GM19467 (cell line): ENCODE results near the gene SOST.
"Not testable (repeated sequence)": the region's sequence is repeated elsewhere in the genome, so short reads cannot be mapped to it uniquely, and the experiment has no call there.

Experiments used
- ATAC-seq: cut with Tn5 transposase; IDR thresholded peaks from one replicate; pipeline ENCODE4 v1.9.1; 2021; ENCODE audit warnings: mild to moderate bottlenecking, moderate library complexity; ENCODE audit not compliant: unreplicated experiment

Gene SOST

DNA sequence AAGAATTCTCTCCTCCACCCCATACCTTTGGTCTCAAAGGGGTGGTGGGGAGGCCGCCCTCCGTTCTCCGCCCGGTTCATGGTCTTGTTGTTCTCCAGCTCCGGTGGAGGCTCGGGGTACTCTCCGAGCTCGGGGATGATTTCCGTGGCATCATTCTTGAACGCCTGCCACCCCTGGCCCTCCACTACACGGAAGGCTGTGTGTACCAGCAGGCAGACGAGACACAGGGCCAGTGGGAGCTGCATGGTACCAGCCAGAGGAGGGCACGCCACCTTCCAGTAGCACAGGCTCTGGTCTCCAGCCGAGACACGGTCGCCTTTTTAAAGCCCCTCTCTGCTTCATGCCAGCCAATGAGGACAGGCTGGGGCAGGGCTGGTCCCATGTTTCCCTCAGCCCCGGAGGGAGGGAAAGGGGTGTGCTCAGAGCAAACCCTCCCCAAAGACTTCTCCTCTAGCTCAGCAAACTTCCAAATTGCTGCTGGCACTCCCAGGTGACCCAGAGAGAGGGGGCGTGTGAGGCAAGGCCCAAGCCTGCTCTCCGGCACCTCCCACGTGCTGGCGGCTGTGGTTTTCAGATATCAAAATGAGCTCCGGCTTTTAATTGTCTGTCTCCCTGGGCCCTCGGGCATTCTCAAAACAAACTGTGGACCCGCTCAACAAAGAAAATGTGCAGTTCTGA is at the start of gene SOST:
TSS of gene SOST (minus strand) at position 295 of the 678 bp plus-strand sequence. CDS start at position 245, 50 bp downstream.
- ATAC-seq, result no peak

DNA sequence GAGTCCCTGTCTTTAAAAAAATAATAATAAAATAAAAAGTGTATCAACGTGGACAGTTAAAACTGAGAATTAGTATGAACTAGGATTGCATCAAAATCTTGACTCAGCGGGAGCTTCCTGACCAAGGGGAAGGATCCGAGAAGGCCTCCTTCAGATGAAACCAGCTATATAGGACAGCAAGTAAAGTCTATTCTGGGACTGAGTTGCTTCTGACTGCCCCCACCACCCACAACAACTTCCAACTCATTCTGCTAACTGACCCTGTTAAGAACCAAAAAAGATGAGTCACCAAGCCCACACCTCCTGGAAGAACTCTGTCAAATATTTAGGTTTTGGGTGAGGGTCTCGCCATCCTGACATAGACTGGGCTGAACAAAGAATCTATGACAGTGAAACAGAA is 49.5 kb upstream of the SOST start:
- no peak for ATAC-seq

DNA sequence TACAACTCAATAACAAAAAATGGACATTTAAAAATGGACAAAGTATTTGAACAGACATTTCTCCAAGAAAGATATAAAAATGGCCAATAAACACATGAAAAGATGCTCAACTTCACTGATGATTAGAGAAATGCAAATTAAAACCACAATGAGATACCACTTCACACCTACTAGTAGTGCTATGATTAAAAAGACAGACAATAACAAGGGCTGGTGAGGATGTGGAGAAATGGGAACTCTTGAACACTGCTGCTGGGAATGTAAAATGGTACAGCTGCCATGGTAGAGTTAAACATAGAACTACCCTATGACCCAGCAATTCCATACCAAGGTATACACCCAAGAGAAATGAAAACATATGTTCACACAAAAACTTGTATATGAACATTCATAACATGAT is 46.5 kb upstream of the SOST start:
- no peak for ATAC-seq

DNA sequence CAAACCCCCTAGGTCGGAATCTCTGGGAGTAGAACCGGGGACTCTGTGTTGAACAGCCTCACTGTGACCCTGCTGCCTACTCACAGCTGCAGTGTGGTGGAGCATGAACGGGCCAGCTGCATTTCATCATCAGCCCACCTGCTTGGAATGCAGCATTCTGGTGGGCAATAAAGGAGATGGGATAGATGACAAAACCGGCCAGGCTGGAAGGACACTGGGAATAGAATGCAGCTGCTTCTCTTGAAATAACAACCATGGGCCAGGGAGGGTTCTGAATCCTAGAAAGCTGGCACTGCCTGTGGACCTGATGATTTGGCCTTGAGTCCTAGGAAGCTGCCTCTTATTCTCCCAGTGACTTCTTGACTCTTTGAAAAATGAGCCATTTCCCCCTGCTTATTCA is 45.2 kb upstream of the SOST start:
- ATAC-seq, result no peak

DNA sequence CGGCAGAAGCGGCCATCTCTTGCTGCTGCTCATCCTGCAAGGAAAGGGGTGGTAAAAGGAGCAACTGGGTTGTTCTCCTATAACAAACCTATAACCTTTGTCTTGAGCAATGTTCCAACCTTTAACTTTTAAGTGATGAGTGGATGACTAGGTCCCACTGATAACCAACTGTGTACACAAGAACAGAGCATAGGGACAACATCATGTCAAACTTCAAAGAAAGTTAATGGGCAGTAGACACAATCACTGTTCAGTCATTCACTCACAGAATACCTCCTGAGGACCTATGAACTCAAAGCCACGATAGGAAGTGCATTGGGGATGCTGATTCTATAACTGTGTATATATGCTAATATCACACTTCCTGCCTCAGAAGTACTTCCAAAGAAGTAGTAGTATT is 43.3 kb upstream of the SOST start:
- ATAC-seq, result no peak

DNA sequence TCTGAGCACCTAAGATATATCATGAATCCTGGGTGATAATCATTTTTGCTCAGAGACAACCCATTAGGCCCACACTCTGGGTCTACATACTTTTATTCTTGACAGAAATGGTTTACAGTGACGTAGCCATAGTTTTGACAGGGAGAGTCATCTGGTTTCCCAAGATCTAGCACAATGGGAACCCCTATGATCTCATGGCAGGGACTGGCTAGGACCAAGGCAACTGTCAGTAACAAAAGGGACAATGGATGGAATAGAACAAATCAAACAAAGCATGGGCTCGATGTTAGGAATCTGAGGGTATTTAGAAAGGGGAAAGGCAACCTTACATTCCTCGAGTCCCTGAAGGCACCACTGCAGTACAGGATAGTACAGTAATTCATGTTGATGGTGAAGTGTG is 42.1 kb upstream of the SOST start:
- ATAC-seq, result no peak

DNA sequence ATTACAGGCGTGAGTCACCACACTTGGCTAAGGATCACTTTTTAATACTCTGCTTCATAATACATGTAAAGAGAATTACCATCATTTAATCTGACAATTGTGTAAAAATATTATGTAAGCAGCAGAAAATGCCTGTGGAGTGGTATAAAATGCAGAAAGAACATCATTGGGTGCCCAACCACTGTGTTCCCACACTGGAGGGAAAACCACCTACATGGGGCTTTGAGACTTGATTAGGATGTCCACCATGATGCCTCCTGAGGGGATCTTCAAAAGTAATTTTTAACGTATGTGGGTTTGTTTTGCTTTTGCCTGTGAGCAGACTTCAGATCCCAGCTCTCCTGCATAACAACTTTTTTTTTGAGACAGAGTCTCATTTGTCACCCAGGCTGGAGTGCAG is 40.5 kb upstream of the SOST start:
- no peak for ATAC-seq

DNA sequence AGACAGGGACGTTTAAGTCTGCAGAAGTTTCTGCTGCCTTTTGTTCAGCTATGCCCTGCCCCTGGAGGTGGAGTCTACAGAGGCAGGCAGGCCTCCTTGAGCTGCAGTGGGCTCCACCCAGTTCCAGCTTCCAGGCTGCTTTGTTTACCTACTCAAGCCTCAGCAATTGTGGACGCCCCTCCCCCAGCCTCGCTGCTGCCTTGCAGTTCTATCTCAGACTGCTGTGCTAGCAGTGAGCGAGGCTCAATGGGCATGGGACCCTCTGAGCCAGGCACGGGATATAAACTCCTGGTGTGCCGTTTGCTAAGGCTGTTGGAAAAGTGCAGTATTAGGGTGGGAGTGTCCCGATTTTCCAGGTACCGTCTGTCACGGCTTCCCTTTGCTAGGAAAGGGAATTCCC is 39.4 kb upstream of the SOST start:
- ATAC-seq, result not testable (repeated sequence)

DNA sequence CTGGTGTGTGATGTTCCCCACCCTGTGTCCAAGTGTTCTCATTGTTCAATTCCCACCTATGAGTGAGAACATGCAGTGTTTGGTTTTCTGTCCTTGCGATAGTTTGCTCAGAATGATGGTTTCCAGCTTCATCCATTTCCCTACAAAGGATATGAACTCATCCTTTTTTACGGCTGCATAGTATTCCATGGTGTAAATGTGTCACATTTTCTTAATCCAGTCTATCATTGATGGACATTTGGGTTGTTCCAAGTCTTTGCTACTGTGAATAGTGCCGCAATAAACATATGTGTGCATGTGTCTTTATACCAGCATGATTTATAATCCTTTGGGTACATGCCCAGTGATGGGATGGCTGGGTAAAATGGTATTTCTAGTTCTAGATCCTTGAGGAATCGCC is 34.1 kb upstream of the SOST start:
- not testable (repeated sequence) for ATAC-seq

DNA sequence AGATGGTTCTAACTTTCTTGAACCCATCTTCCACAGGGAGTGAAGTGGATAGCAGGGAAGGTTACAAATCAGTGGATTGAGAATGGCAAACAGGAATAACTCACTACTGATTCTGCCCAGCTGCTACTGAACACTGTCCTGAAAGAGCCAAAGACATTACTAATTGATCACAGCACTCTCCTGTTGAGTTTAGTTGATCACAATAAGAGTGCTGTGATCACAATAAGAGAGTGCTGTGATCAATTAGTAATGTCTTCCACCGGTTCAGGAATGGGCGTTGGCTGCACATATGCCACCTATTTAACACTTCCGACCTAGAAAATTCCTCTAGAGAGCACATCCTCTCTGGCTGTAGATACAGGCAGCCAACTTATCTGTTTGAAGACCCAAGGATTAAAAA is 33.0 kb upstream of the SOST start:
- ATAC-seq, result no peak

DNA sequence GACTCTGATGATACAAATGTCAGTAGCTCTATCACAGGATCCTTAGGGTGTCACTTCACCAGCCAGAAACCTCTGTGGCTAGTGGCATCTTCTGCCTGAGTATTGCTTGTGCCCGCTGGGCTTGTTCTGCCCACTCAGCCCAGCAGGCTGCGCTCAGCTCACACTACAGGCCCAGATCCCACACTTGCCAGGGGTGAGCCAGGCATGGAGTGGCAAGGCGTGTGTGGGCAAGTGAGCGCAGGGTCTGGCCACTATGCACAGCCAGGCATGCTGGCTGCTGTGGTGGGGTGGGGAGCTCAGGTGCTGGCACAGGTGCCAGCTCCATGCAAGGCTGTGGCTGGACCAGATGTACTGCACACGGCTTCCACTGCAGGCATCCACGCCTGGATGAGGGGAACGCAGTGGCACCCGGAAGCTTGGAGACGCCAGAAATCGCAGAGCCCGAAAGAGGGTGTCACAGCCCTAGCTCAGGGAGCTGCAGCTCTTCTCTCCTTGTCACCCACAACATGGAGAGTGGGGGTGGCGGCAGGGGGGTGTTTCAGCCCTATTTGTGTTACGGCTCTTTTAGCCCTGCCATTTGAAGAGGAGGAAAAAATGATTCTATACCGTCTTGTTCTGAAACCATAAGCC is 31.8 kb upstream of the SOST start:
- ATAC-seq, result no peak

DNA sequence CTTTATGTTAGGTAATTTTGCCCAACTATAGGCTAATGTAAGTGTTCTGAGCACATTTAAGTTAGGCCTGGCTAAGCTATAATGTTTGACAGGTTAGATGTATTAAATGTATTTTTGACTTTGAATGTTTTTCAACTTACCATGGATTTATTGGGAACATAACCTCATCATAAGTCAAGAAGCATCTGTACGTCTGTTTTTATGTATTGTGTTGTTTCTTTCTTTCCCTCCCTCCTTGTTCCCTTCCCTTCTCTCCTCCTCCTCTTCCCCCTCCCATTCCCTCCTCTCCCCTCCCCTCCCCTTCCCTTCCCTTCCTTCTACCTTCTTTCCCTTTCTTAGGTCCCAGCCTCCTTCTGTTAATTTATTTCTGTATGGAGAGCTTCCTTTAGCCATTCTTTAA is 30.9 kb upstream of the SOST start:
- no peak for ATAC-seq

DNA sequence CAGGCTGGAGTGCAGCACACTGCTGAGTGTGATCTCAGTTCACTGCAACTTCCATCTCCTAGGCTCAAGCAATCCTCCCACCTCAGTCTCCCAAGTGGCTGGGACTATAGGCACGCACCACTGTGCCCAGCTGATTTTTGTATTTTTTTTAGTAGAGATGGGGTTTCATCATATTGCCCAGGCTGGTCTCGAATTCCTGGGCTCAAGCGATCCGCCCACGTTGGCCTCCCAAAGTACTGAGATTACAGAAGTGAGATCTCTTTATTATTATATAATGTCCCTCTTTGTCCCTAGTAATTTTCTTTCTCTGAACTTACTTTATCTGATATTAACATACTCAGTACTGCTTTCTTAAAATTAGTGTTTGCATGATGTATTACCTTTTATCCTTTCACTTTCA is 29.9 kb upstream of the SOST start:
- no peak for ATAC-seq

DNA sequence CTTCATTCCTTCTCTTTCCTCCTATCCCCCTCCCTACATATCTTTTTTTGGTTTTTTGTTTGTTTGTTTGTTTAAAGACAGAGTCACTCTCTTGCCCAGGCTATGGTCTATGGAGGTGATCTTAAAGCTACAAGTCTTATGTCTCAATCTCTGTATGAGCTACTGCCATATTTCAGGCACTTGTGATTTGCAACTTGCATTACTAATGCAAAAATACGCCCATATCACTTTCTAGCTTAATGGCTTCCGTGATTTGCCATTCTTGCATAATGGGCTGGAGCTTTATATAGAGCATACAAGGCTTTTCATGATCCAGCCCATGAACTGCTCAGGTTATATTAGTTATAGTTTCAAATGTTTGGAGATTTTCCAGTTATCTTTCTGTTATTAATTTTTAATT is 29.1 kb upstream of the SOST start:
- ATAC-seq, result no peak

DNA sequence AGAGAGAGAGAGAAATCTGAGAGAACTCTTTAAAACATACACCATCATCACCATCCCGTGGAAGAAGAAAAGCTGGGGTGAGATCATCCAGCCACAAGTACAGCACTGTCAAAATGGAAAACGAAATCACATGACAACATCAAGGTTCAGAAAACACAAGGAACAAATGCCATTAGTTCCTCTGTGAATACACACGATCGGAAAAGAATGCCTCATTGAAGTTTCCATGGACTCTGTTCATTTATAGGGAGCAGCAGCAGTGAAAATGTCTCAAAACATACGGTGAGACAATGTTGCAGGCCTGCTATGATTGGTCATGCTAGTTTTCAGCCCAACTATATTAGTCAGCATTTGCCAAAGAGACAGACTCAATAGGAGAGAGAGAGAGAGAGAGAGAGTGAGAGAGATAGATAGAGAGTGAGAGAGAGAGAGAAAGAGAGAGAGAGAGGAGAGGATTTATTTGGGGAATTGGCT is 26.1 kb upstream of the SOST start:
- ATAC-seq, result no peak

DNA sequence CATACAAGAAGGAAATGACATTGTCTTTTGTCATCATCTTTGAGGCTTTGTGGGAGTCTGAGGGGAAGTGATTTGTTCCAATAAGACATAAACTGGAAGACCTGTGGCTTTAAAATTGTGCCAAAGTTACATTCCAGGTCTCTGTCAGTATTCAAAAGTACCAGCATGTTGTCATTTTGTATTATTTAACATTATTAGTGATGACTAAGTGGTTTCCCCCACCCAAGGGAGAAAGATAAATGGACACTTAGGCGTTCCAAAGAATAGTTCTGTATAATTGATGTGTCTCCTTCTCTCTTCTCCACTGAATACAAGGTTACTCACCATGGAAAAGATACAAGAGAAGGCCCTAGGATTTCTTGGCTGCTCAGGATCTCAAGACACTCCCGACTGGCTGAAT is 25.5 kb upstream of the SOST start:
- no peak for ATAC-seq

DNA sequence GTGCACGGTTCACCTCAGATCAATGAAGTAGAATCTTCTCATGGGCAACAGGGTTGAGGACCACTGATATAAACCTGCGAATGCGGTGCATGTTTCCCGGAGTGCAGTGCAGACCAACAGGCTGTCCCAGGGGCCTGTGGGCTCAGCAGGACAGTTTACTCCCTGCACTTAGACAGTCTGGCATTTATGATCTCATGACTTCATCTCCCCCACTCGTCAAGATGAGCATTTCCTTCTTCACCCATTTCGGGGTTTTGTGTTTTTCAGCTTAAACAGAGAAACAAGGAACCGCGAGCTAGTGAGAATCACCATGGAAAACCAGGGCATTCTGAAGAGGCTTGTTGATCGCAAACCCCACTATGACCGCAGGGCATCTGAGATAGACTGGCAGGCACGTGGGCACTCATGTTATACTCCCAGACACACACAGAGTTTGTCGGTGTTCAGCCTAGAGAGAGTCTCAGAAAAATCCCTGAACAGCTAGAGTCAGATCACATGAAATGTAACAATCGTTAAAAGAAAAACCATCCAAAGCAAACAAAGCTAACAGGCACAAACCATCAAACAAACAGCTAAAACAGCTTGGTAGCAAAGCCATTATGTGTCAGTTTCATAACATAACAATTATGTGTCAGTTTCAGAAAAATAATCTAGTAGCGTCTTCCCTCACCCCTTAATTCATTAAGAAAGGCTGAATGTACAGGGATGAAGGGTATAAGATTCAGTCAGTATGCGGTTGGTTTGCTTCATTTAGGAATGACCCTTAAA is 24.5 kb upstream of the SOST start:
- no peak for ATAC-seq

DNA sequence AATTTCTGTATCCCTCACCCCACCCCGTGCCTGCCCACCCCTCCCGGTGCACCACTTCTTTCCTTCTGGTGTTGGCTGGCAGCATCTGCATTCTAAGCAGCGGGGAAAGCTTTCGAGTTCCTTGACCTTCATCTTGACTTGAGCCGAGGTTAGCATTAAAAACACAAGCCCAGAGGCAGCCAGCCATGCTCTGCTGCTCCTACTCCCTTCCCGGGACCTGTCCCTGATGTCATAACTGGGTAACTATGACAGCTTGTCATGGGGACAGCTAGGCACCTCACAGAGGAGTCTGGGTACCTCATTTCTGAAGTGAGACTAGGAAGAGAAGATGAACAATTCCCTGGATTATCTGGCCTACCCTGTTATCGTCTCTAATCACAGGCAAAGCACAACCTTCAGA is 21.5 kb upstream of the SOST start, which contains the start of gene CFAP97D1:
TSS of gene CFAP97D1 (plus strand) at position 301 of the 400 bp plus-strand sequence. CDS start at position 329, 28 bp downstream.
- ATAC-seq, result no peak

DNA sequence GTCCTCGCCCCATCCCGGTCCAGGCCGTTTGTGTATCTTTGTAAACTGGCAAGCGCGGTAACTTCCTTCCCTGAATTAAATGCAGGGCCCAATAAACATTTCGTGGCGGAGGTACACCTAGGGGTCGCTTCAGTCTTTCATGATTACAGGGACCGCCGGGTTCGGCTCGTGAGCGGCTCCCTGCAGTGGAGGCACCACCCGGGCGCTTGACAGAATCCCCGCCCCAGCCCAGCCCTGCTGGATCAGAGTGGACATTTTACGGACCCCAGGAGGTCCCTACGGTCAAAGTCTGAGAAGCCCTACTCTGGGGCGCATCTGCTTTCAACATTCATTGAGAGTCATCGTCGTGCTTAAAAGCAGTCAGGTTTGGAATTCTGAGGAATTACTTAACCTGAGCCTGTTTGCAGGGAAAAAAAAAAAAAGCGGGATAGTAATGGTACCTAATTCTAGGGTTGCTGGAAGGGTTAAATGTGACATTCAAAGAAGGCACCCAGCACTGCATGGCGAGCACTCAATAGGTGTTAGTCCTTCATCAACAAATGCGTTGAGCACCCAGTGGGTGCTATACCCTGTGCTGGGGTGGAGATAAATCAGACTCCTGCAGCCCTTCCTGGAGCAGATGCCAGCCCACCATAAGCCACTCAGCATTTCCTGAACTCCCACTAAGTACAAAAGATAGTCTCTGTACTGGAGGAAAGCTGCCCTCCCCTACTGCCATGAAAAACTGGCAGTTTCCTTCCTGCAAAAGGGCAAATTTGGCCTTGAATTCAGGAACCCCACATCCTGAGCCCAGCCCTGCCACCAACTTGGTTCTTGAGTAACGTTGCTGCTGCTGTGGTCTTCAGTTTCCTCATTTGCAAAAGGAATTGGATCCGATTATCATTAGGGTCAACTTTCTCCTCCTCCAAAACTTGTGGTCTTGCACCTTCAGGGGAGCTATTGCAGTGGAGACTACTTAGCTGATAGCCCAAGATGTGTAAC is 20.8 kb upstream of the SOST start:
- ATAC-seq, result no peak

DNA sequence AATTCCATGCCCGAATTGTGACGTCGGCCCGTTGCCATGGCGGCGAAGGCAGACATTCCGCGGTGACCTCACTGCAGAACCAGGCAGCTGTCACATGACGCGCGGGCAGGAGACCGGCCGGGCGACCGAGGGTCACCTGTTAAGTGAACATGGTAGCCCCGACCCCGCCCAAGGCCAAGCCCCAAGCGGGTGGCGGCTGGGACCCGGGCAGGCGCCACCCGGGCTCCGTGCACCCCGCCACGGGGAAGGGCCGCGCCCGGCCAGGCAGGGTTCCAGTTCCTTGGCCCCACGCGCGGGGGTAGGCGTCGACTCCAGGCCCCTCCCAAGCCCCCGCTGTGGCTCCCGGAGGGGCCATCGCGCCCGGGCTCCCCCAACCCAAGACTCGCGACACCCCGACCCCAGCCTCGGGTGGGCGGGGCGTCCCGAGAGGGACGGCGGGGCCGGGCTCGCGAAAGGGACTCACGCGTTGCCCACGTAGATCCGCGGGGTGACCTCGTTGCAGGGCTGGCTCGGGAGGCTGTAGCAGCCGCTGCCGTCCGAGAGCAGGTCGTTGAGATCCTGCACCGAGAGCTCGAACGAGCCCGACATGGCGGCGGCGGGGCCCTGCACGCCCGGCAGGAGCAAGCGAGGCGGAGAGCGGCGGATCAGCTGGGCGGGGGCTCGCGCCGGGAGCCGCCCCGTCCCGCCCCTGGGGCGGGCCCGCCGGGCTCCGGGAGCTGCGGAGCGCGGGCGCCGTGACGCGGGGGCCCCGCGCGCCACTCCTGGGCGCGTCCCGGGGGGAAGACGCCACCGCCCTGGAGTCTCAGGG is 19.9 kb upstream of the SOST start, which contains the start of gene DUSP3:
TSS of gene DUSP3 (minus strand) at position 641 of the 808 bp plus-strand sequence. CDS start at position 588, 53 bp downstream.
- ATAC-seq, result peak; percentile 63
